B cell (primary cell): ENCODE data around the gene CCNL1. TPM values are rescaled to one million over a fixed set of nuclear protein-coding genes. Genes with fewer than 3 reads are reported as not detected.

Source experiments
- ATAC-seq: fragments of 200-7000 bp; cut with Tn5 transposase; one replicate; pipeline ENCODE4 v1.10.0; 2021; ENCODE audit warnings: low read depth, mild to moderate bottlenecking, moderate number of reproducible peaks, moderate library complexity
- CTCF ChIA-PET: fragments of 350-600 bp; sonication (Branson Sonifier 250); formaldehyde crosslinking; loops from one replicate; lab custom pipeline; 2021; ENCODE audit warnings: antibody characterized with exemption, inconsistent platforms; lab: Charles Lee
- POLR2A ChIA-PET: fragments of 350-600 bp; sonication (Branson Sonifier 250); formaldehyde crosslinking; loops from one replicate; lab custom pipeline; 2021; ENCODE audit warnings: antibody characterized with exemption; lab: Charles Lee
- DNase-seq: peaks from one replicate; pipeline ENCODE4 v3.0.0; 2013
- H2AFZ ChIP-seq: 2 replicates; pipeline ENCODE4 v1.6.1; 2012; ENCODE audit warnings: mild to moderate bottlenecking, low read depth, low read length; ENCODE audit not compliant: insufficient read depth, poor library complexity, severe bottlenecking
- H3K27ac ChIP-seq, 2 donors: 1 replicate in 1 of 2; 2 replicates in 1 of 2; pipeline ENCODE4 v1.5.1; 2012 to 2013; ENCODE audit warnings: low read length in 2 of 2, mild to moderate bottlenecking in 2 of 2, moderate library complexity in 1 of 2
- H3K27me3 ChIP-seq, 4 experiments: fragments of 200-600 bp in 1 of 4; sonication (generic) in 1 of 4; replicated peaks in 1 of 4; 1 replicate in 2 of 4; 2 replicates in 2 of 4; pipeline versions ENCODE4 v1.6.1 to v1.7.0; 2013 to 2016; ENCODE audit warnings: low read length in 3 of 4, mild to moderate bottlenecking in 2 of 4, mixed read lengths in 1 of 4, moderate library complexity in 1 of 4; ENCODE audit not compliant: insufficient read depth in 4 of 4, control insufficient read depth in 3 of 4; ENCODE audit errors: control extremely low read depth in 1 of 4
- H3K36me3 ChIP-seq, 2 experiments: replicated peaks in 1 of 2; 1 replicate in 1 of 2; 2 replicates in 1 of 2; pipeline versions ENCODE4 v1.6.1 to v1.7.1; 2013; ENCODE audit warnings: low read length in 1 of 2; ENCODE audit not compliant: insufficient read depth in 2 of 2, control insufficient read depth in 1 of 2; ENCODE audit errors: control extremely low read depth in 1 of 2, extremely low read depth in 1 of 2
- H3K4me1 ChIP-seq, 2 donors: fragments of 200-600 bp in 1 of 2; sonication (generic) in 1 of 2; 1 replicate in 1 of 2; 2 replicates in 1 of 2; pipeline versions ENCODE4 v1.5.1 to v1.6.1; 2013 to 2017; ENCODE audit warnings: low read length in 2 of 2; ENCODE audit not compliant: control insufficient read depth in 2 of 2, insufficient read depth in 2 of 2
- H3K4me2 ChIP-seq: replicated peaks from 2 replicates; pipeline ENCODE3; 2012; ENCODE audit warnings: mild to moderate bottlenecking, low read depth, low read length; ENCODE audit not compliant: poor library complexity, severe bottlenecking
- H3K4me3 ChIP-seq, 5 experiments: fragments of 200-600 bp in 1 of 5; sonication (generic) in 1 of 5; 1 replicate in 3 of 5; 2 replicates in 2 of 5; pipeline versions ENCODE4 v1.5.1 to v1.7.0; 2011 to 2016; ENCODE audit warnings: low read length in 4 of 5, mild to moderate bottlenecking in 4 of 5, low read depth in 2 of 5, control low read depth in 1 of 5, moderate library complexity in 1 of 5; ENCODE audit not compliant: insufficient read depth in 1 of 5; ENCODE audit errors: control extremely low read depth in 1 of 5, extremely low read depth in 1 of 5
- H3K79me2 ChIP-seq: fragments of 200-600 bp; sonication (generic); one replicate; pipeline ENCODE4 v1.6.0; 2016; ENCODE audit warnings: low read length; ENCODE audit not compliant: control insufficient read depth, insufficient read depth
- H3K9ac ChIP-seq: fragments of 200-600 bp; sonication (generic); 2 replicates; pipeline ENCODE4 v1.6.1; 2017; ENCODE audit warnings: mild to moderate bottlenecking, low read length, moderate library complexity
- H3K9me3 ChIP-seq, 3 donors: one replicate each; pipeline versions ENCODE4 v1.6.1 to v1.7.1; 2013; ENCODE audit warnings: low read length in 2 of 3; ENCODE audit not compliant: control insufficient read depth in 2 of 3, insufficient read depth in 1 of 3; ENCODE audit errors: control extremely low read depth in 1 of 3
- H4K20me1 ChIP-seq: 2 replicates; pipeline ENCODE4 v1.6.0; 2012; ENCODE audit warnings: mild to moderate bottlenecking, low read length; ENCODE audit not compliant: insufficient read depth, control insufficient read depth, poor library complexity, severe bottlenecking
- H3K27ac Mint-ChIP-seq: one replicate; pipeline ENCODE4 v1.8.0; 2021; ENCODE audit warnings: mixed read lengths
- H3K27me3 Mint-ChIP-seq: one replicate; pipeline ENCODE4 v1.8.0; 2021; ENCODE audit warnings: mixed read lengths
- H3K4me1 Mint-ChIP-seq: one replicate; pipeline ENCODE4 v1.8.0; 2021; ENCODE audit warnings: mixed read lengths
- H3K4me3 Mint-ChIP-seq: one replicate; pipeline ENCODE4 v1.8.0; 2021; ENCODE audit warnings: mixed read lengths
- H3K9me3 Mint-ChIP-seq: one replicate; pipeline ENCODE4 v1.8.0; 2022; ENCODE audit warnings: mixed read lengths; ENCODE audit not compliant: insufficient read depth
- EZH2 ChIP-seq: IDR thresholded peaks from 2 replicates; pipeline ENCODE4 v1.6.1; 2012; ENCODE audit warnings: borderline replicate concordance, low read depth, mild to moderate bottlenecking, moderate library complexity, low read length; ENCODE audit not compliant: insufficient read depth, poor library complexity, severe bottlenecking
- WGBS: methylation state at CpG from one replicate; pipeline ENCODE4 v1.1.5; 2013; ENCODE audit warnings: missing lambda C conversion rate; ENCODE audit not compliant: insufficient coverage; 5-methylcytosine and 5-hydroxymethylcytosine counted together
- intact Hi-C: fragments of 100-400 bp; cut with micrococcal nuclease; formaldehyde crosslinking; loops from one replicate; pipeline ENCODE4 v1.10.0; 2022
- polyA plus RNA-seq: library from polyadenylated mRNA; depleted of rRNA; stranded (reverse); fragments of >200 nt; gene quantifications from 2 replicates; pipeline ENCODE4 v1.2.3, GENCODE V29; 2012
- total RNA-seq, 2 donors: library from RNA; stranded (reverse); fragments of 120-200 nt in 1 of 2; gene quantifications; 1 replicate in 1 of 2; 2 replicates in 1 of 2; pipeline versions ENCODE4 v1.2.3 to v1.2.4, GENCODE V29; 2013 to 2022
- TF ChIP-seq, protein P1 (sequence below): fragments of 200-600 bp; IDR thresholded peaks from one replicate; pipeline ENCODE4 v1.8.0; 2022; ENCODE audit warnings: antibody characterized with exemption, mild to moderate bottlenecking

The CCNL1 gene
- total and polyA plus RNA-seq, 2 donors (not counting 1 experiment from before 2014, with no cell fraction given) = 322 to 655 TPM

DNA sequence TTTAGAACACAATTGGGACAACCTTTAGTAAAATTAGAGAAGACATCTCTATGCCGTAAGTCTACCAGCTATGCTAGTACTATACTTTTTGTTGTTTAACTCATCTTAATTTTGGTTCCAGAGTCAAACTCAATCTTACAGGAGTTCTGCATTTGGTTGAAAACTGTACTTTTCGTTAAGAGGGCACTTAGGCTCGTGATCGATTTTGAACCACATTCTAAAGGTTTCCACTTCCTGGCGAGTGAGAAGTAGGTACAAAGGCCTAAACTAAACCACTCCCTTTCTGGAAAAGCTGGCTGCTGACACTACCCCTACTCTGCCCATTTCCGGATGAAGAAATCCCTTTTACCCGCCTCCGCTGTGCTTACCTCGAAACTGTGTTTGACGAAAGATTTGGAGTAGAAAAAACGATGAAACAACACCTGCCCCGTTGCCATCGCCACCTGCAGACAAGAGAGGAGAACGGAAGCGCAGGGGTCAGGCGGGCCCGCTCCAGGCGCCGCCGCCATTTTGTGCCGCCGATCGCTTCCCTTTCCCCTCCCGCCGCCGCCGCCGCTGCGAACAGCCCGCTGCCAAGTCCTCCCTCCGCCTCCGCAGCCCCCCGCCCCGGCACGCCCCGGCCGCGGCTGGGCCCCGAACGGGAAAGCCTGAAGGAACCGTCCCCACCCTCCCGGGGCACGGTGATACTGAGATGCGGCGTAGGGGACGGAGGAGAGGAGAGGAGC is 748 bp downstream of the CCNL1 start:
- H3K9ac ChIP-seq = peak overlapping the region; percentile 98
- H3K27me3 ChIP-seq = no peaks in the 10 kb centered on the region
- peak overlapping the region; percentile 99 to 100 for H3K27ac ChIP-seq
- H3K9me3 ChIP-seq = no peaks in the 10 kb centered on the region
- peak overlapping the region; percentile 82 for H3K4me2 ChIP-seq
- CTCF ChIA-PET = interaction anchor here (1.2 to 3.3 kb wide), 4 partner anchors 12 to 1485 kb away, joined by 4 to 54 read pairs (median 11); partner anchors contain the start of gene GFM1
- Mint-ChIP-seq H3K27me3 (no peaks in the 10 kb centered on the region), H3K27ac (peak overlapping the region; percentile 100), H3K4me3 (peak overlapping the region; percentile 99), H3K4me1 (peaks cover 59% of the 10 kb centered on the region), H3K9me3 (no peaks in the 10 kb centered on the region)
- peaks cover 58% of the 10 kb centered on the region for H4K20me1 ChIP-seq
- peaks cover 62% of the 10 kb centered on the region for H3K79me2 ChIP-seq
- intact Hi-C loops = loop anchor here (5.0 kb wide), 1 partner anchor 1287 kb away; the partner anchor contains the start of gene GMPS
- under 1% methylated on average over 41 of the region's 46 CpGs for WGBS
- POLR2A ChIA-PET = interaction anchor here (1.2 to 6.0 kb wide), 6 partner anchors 12 to 484 kb away, joined by 3 to 168 read pairs (median 6); partner anchors contain the start of gene TIPARP
- H3K4me3 ChIP-seq = peak overlapping the region; percentile 78 to 100 (median 95)
- DNase-seq (peak; percentile 92), ATAC-seq (peak; percentile 48)
- H3K4me1 ChIP-seq = peaks cover 46 to 55% of the 10 kb centered on the region in 2 donors
- no peak overlapping the region for H2AFZ ChIP-seq
- peaks cover 25 to 44% of the 10 kb centered on the region in 2 experiments for H3K36me3 ChIP-seq
- TF ChIP-seq, protein P1, sequence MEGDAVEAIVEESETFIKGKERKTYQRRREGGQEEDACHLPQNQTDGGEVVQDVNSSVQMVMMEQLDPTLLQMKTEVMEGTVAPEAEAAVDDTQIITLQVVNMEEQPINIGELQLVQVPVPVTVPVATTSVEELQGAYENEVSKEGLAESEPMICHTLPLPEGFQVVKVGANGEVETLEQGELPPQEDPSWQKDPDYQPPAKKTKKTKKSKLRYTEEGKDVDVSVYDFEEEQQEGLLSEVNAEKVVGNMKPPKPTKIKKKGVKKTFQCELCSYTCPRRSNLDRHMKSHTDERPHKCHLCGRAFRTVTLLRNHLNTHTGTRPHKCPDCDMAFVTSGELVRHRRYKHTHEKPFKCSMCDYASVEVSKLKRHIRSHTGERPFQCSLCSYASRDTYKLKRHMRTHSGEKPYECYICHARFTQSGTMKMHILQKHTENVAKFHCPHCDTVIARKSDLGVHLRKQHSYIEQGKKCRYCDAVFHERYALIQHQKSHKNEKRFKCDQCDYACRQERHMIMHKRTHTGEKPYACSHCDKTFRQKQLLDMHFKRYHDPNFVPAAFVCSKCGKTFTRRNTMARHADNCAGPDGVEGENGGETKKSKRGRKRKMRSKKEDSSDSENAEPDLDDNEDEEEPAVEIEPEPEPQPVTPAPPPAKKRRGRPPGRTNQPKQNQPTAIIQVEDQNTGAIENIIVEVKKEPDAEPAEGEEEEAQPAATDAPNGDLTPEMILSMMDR = no peak
- no peak for TF ChIP-seq EZH2

DNA sequence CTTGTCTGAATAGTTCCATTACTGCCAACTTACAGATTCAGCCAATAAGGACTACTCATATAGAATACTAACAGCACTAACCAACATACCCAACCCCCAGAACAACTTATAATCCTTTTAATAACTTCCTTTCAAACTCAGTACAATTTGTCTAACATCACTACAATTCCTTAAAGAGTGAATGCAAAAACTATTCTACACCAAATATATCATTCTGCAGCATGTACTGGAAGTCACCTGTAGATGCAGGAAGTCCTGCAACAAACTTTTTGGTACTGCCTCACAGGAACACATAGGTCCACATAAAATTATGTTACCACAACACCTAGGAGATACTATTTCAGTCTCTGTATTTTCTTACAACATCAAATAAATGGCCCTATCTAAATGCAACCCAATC is 2.1 kb downstream of the CCNL1 start:
- Mint-ChIP-seq H3K4me3 (peak overlapping the region; percentile 99), H3K9me3 (no peaks in the 10 kb centered on the region), H3K4me1 (peaks cover 58% of the 10 kb centered on the region), H3K27ac (peak overlapping the region; percentile 76), H3K27me3 (no peaks in the 10 kb centered on the region)
- DNase-seq = no peak
- Histone ChIP-seq H3K4me3 (peak overlapping the region in 2 of 5 experiments; percentile 2 to 80), H3K36me3 (peaks cover 30 to 58% of the 10 kb centered on the region in 2 experiments), H3K9ac (peak overlapping the region; percentile 98), H3K9me3 (no peaks in the 10 kb centered on the region), H3K27ac (peak overlapping the region in 1 of 2 donors; percentile 99), H3K79me2 (peaks cover 66% of the 10 kb centered on the region), H2AFZ (no peak overlapping the region), H3K4me1 (peaks cover 42 to 55% of the 10 kb centered on the region in 2 donors), H3K4me2 (peak overlapping the region; percentile 82), H4K20me1 (peaks cover 70% of the 10 kb centered on the region), H3K27me3 (no peaks in the 10 kb centered on the region)
- no peak for ATAC-seq
- TF ChIP-seq EZH2 = no peak
- TF ChIP-seq, protein P1 = no peak
- POLR2A ChIA-PET = no interaction called here
- CTCF ChIA-PET = no interaction called here
- intact Hi-C loops = loop anchor here (5.0 kb wide), 1 partner anchor 1286 kb away; the partner anchor contains the start of gene GMPS
